Muscle of leg (tissue), 16 donors: ENCODE data around the gene WARS2. TPM values are rescaled to one million over a fixed set of nuclear protein-coding genes. Genes with fewer than 3 reads are reported as not detected.
"Not testable (repeated sequence)": the region's sequence is repeated elsewhere in the genome, so short reads cannot be mapped to it uniquely, and the experiment has no call there.

Source experiments
- DNase-seq: peaks from one replicate; pipeline ENCODE4 v3.0.0; 2013
- H3K27ac ChIP-seq: one replicate; pipeline ENCODE4 v1.5.1; 2013; ENCODE audit warnings: mild to moderate bottlenecking, low read length, control low read depth
- H3K27me3 ChIP-seq: one replicate; pipeline ENCODE4 v1.6.1; 2013; ENCODE audit warnings: low read length; ENCODE audit not compliant: control insufficient read depth, insufficient read depth
- H3K36me3 ChIP-seq: one replicate; pipeline ENCODE4 v1.6.1; 2013; ENCODE audit warnings: low read length; ENCODE audit not compliant: control insufficient read depth, insufficient read depth
- H3K4me1 ChIP-seq: one replicate; pipeline ENCODE4 v1.6.1; 2013; ENCODE audit warnings: low read length; ENCODE audit not compliant: control insufficient read depth, insufficient read depth
- H3K4me3 ChIP-seq: one replicate; pipeline ENCODE4 v1.5.1; 2013; ENCODE audit warnings: low read length, control low read depth
- H3K9me3 ChIP-seq: replicated peaks from 2 replicates; pipeline ENCODE4 v1.6.1; 2013; ENCODE audit warnings: low read depth, low read length; ENCODE audit not compliant: control insufficient read depth
- WGBS: methylation state at CpG from one replicate; pipeline ENCODE4 v1.1.5; 2013; ENCODE audit warnings: missing lambda C conversion rate; ENCODE audit not compliant: insufficient coverage; 5-methylcytosine and 5-hydroxymethylcytosine counted together
- long read RNA-seq, 11 donors: transcript quantifications; one replicate each; lab custom pipeline, GENCODE V29; 2026
- polyA plus RNA-seq, 8 donors: library from polyadenylated mRNA; unstranded; fragments of 120-200 nt; gene quantifications; one replicate each; pipeline versions ENCODE4 v1.2.1 to v1.2.3, GENCODE V29; 2013; ENCODE audit warnings: inconsistent platforms in 1 of 8, low replicate concordance in 1 of 8; ENCODE audit not compliant: insufficient read length in 8 of 8, insufficient read depth in 1 of 8
- total RNA-seq: library from RNA; stranded (reverse); fragments of 120-200 nt; gene quantifications from one replicate; pipeline ENCODE4 v1.2.4, GENCODE V29; 2013

Gene WARS2
- total RNA-seq = 25.8 TPM
- 10 to 100 TPM; 16.3 to 23.9 (median 19.5) TPM for polyA plus RNA-seq
- long read RNA-seq, donor 1, partial matches to known transcripts = 0 of 4 reads
- long read RNA-seq, donor 1, other reads (novel, unspliced or antisense) = 0 of 4 reads
- long read RNA-seq, donor 2 = 0 reads
- long read RNA-seq, donor 3, transcript WARS2-201 (6 exons, 2,800 nt) = major isoform, 6 of 8 reads
- long read RNA-seq, donor 3, partial matches to known transcripts = 0 of 8 reads
- long read RNA-seq, donor 3, other reads (novel, unspliced or antisense) = 0 of 8 reads
- long read RNA-seq, donor 4, partial matches to known transcripts = 0 of 5 reads
- long read RNA-seq, donor 4, other reads (novel, unspliced or antisense) = 0 of 5 reads
- long read RNA-seq, donor 5, transcript WARS2-201 (6 exons, 2,800 nt) = major isoform, 7 of 7 reads
- long read RNA-seq, donor 5, partial matches to known transcripts = 0 of 7 reads
- long read RNA-seq, donor 5, other reads (novel, unspliced or antisense) = 0 of 7 reads
- long read RNA-seq, donor 6, partial matches to known transcripts = 0 of 4 reads
- long read RNA-seq, donor 6, other reads (novel, unspliced or antisense) = 0 of 4 reads
- long read RNA-seq, donor 7, partial matches to known transcripts = 0 of 4 reads
- long read RNA-seq, donor 7, other reads (novel, unspliced or antisense) = 0 of 4 reads
- long read RNA-seq, donor 8, partial matches to known transcripts = 0 of 1 reads
- long read RNA-seq, donor 8, other reads (novel, unspliced or antisense) = 0 of 1 reads
- long read RNA-seq, donor 9, transcript WARS2-201 (6 exons, 2,800 nt) = major isoform, 7 of 9 reads
- long read RNA-seq, donor 9, partial matches to known transcripts = 0 of 9 reads
- long read RNA-seq, donor 9, other reads (novel, unspliced or antisense) = 0 of 9 reads
- long read RNA-seq, donor 10, transcript WARS2-201 (6 exons, 2,800 nt) = major isoform, 9 of 9 reads
- long read RNA-seq, donor 10, partial matches to known transcripts = 0 of 9 reads
- long read RNA-seq, donor 10, other reads (novel, unspliced or antisense) = 0 of 9 reads
- long read RNA-seq, donor 11, partial matches to known transcripts = 0 of 3 reads
- long read RNA-seq, donor 11, other reads (novel, unspliced or antisense) = 0 of 3 reads

GRCh38 chr1:119140177-119141019 lies at the start of gene WARS2:
WARS2 (minus strand) TSS chr1:119140653; CDS start chr1:119140644, 9 bp downstream.
- Histone ChIP-seq H3K9me3 (no peaks in the 10 kb centered on the region), H3K27ac (peak within 1 kb of the TSS; percentile 100), H3K36me3 (no peaks in the 10 kb centered on the region), H3K27me3 (no peaks in the 10 kb centered on the region), H3K4me3 (peak within 1 kb of the TSS; percentile 73), H3K4me1 (peaks cover 6% of the 10 kb centered on the region)
- WGBS = 0% methylated on average over 32 of the region's 50 CpGs
- DNase-seq = peak; percentile 99

- Histone ChIP-seq H3K36me3 (no peaks in the 10 kb centered on the region), H3K27ac (no peak overlapping the region), H3K9me3 (peaks cover 2% of the 10 kb centered on the region), H3K27me3 (no peaks in the 10 kb centered on the region), H3K4me1 (no peaks in the 10 kb centered on the region), H3K4me3 (no peak overlapping the region)
- peak; percentile 58 for DNase-seq
- no CpG with 5 or more reads among the region's 3 CpGs for WGBS
These were observed 48.5 kb upstream of the WARS2 start for GRCh38 chr1:119188926-119189325.

- no peak for DNase-seq
- Histone ChIP-seq H3K9me3 (peaks cover 2% of the 10 kb centered on the region), H3K27ac (no peak overlapping the region), H3K36me3 (no peaks in the 10 kb centered on the region), H3K4me1 (no peaks in the 10 kb centered on the region), H3K27me3 (no peaks in the 10 kb centered on the region), H3K4me3 (no peak overlapping the region)
- no CpG with 5 or more reads among the region's 2 CpGs for WGBS
These were observed 47.0 kb upstream of the WARS2 start for GRCh38 chr1:119187416-119187815.

GRCh38 chr1:119186471-119186870 lies 46.0 kb upstream of the WARS2 start:
- Histone ChIP-seq H3K27ac (no peak overlapping the region), H3K36me3 (no peaks in the 10 kb centered on the region), H3K27me3 (no peaks in the 10 kb centered on the region), H3K4me1 (no peaks in the 10 kb centered on the region), H3K9me3 (peaks cover 2% of the 10 kb centered on the region), H3K4me3 (no peak overlapping the region)
- no peak for DNase-seq
- WGBS = no CpG with 5 or more reads among the region's 2 CpGs

GRCh38 chr1:119184972-119185371 lies 44.5 kb upstream of the WARS2 start:
- no peaks in the 10 kb centered on the region for H3K36me3 ChIP-seq
- WGBS = no CpG with 5 or more reads among the region's 1 CpG
- no peaks in the 10 kb centered on the region for H3K4me1 ChIP-seq
- H3K27ac ChIP-seq = no peak overlapping the region
- DNase-seq = no peak
- H3K9me3 ChIP-seq = peaks cover 2% of the 10 kb centered on the region
- H3K4me3 ChIP-seq = no peak overlapping the region
- no peaks in the 10 kb centered on the region for H3K27me3 ChIP-seq

GRCh38 chr1:119181218-119181617 lies 40.8 kb upstream of the WARS2 start:
- DNase-seq = no peak
- H3K27ac ChIP-seq = no peak overlapping the region
- H3K4me3 ChIP-seq = no peak overlapping the region
- no peaks in the 10 kb centered on the region for H3K27me3 ChIP-seq
- WGBS = 100% methylated on average over 1 of the region's 3 CpGs
- H3K9me3 ChIP-seq = no peaks in the 10 kb centered on the region
- H3K4me1 ChIP-seq = no peaks in the 10 kb centered on the region
- H3K36me3 ChIP-seq = no peaks in the 10 kb centered on the region

GRCh38 chr1:119179051-119179450 lies 38.6 kb upstream of the WARS2 start:
- H3K9me3 ChIP-seq = no peaks in the 10 kb centered on the region
- H3K36me3 ChIP-seq = no peaks in the 10 kb centered on the region
- no peak for DNase-seq
- no peaks in the 10 kb centered on the region for H3K4me1 ChIP-seq
- H3K27me3 ChIP-seq = no peaks in the 10 kb centered on the region
- H3K27ac ChIP-seq = no peak overlapping the region
- H3K4me3 ChIP-seq = no peak overlapping the region
- 97% methylated on average over 22 of the region's 22 CpGs for WGBS

GRCh38 chr1:119172927-119173326 lies 32.5 kb upstream of the WARS2 start:
- not testable (repeated sequence) for H3K27ac ChIP-seq, H3K36me3 ChIP-seq, H3K4me3 ChIP-seq, DNase-seq, H3K9me3 ChIP-seq, H3K4me1 ChIP-seq, H3K27me3 ChIP-seq
- whole genome bisulfite sequencing = 100% methylated on average over 4 of the region's 10 CpGs

- not testable (repeated sequence) for DNase-seq, H3K27me3 ChIP-seq, H3K36me3 ChIP-seq, H3K9me3 ChIP-seq, H3K27ac ChIP-seq, H3K4me1 ChIP-seq, H3K4me3 ChIP-seq
- WGBS = 92% methylated on average over 28 of the region's 34 CpGs
These were observed 31.0 kb upstream of the WARS2 start for GRCh38 chr1:119171381-119172010.
